SK-N-SH treated with all-trans-retinoic acid at 6 μM for 48 hours (cell line): ENCODE data around the gene ZNF765.

Experiments
- ARNTL ChIP-seq: fragments of 450-650 bp; formaldehyde crosslinking; IDR thresholded peaks from 2 replicates; pipeline ENCODE4 v1.5.0; 2020; ENCODE audit warnings: low read depth, mild to moderate bottlenecking, moderate library complexity, borderline replicate concordance
- ISL1 ChIP-seq: fragments of 250-450 bp; sonication (Bioruptor Pico); IDR thresholded peaks from 2 replicates; pipeline ENCODE4 v2.1.2; 2022; ENCODE audit warnings: mild to moderate bottlenecking, moderate library complexity
- SNAI2 ChIP-seq: fragments of 250-450 bp; sonication (Bioruptor Pico); IDR thresholded peaks from 2 replicates; pipeline ENCODE4 v1.5.0; 2020; ENCODE audit warnings: mild to moderate bottlenecking, moderate library complexity
- ZNF565 ChIP-seq: fragments of 450-650 bp; formaldehyde crosslinking; conservative IDR thresholded peaks from 2 replicates; pipeline ENCODE4 v1.5.0; 2020; ENCODE audit warnings: low read depth, mild to moderate bottlenecking, moderate library complexity

DNA sequence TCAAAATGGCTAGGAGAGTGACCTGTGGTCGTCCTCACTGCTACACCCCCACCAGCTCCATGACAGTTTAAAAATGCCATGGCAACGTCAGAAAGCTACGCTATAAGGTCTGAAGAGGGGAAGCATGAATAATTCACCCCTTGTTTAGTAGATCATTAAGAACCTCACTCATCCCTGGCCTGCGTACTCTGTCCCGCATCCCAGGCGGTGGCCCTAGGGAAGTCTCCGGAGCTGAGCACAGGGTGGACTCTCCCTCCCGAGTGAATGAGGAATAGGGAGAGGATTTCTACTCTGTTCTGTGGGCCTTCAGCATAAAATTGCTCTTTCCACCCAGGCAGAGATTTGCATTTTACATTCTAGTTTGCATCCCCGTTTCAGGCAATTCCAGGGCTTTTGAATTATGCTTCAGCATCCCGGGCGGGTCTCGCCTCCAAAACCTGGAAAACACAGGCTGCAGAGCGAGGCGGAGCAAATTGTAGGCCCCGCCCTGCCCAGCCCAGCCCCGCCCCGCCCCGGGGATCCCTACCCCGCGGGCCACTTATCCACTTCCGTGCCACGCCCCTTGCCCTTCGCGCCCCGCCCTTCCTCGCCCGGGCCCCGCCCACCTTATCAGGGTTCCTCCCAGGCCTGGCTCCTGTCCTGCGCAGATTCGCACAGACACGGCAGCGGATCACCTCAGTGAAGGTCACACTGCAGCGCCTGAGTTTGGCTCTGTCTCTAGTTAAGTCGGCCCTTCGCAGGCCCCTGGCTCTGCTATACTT, 36.9 kb upstream of the ZNF765 start:
- no peak for TF ChIP-seq ISL1 (CRISPR knock-in tag)
- no peak for TF ChIP-seq ZNF565 (CRISPR knock-in tag)
- TF ChIP-seq ARNTL (CRISPR knock-in tag): no peak
- no peak for TF ChIP-seq SNAI2 (CRISPR knock-in tag)
